GM23338 (cell line): ENCODE results near the gene DDX27.

ENCODE experiments used
- CREB1 ChIP-seq: fragments of 250-450 bp; sonication (Bioruptor Pico); IDR thresholded peaks from 2 replicates; pipeline ENCODE4 v1.5.0; 2020; ENCODE audit warnings: low read depth, mild to moderate bottlenecking, moderate library complexity
- EZH2 ChIP-seq: fragments of 200-600 bp; sonication (generic); IDR thresholded peaks from one replicate; pipeline ENCODE4 v1.8.0; 2017; ENCODE audit warnings: antibody characterized with exemption, mild to moderate bottlenecking, low read depth; ENCODE audit not compliant: unreplicated experiment
- EZH2phosphoT487 ChIP-seq: fragments of 200-600 bp; sonication (generic); IDR thresholded peaks from one replicate; pipeline ENCODE4 v1.8.1; 2018; ENCODE audit warnings: antibody characterized with exemption; ENCODE audit not compliant: unreplicated experiment
- JUNB ChIP-seq: IDR thresholded peaks from one replicate; pipeline ENCODE4 v1.6.1; 2016; ENCODE audit warnings: antibody characterized with exemption; ENCODE audit not compliant: unreplicated experiment
- NANOG ChIP-seq: IDR thresholded peaks from 2 replicates; pipeline ENCODE4 v1.6.1; 2016; ENCODE audit warnings: antibody characterized with exemption, borderline replicate concordance
- POLR2AphosphoS5 ChIP-seq: IDR thresholded peaks from 2 replicates; pipeline ENCODE4 v1.6.1; 2016; ENCODE audit warnings: antibody characterized with exemption, low read depth
- STAT1 ChIP-seq: IDR thresholded peaks from one replicate; pipeline ENCODE4 v1.6.1; 2016; ENCODE audit warnings: antibody characterized with exemption; ENCODE audit not compliant: unreplicated experiment
- ZNF114 ChIP-seq: fragments of 250-450 bp; sonication (Bioruptor Pico); IDR thresholded peaks from 2 replicates; pipeline ENCODE4 v1.5.0; 2020; ENCODE audit warnings: mild to moderate bottlenecking, moderate library complexity
- ZNF331 ChIP-seq: fragments of 250-450 bp; sonication (Bioruptor Pico); IDR thresholded peaks from 2 replicates; pipeline ENCODE4 v1.5.0; 2020; ENCODE audit warnings: low read depth, mild to moderate bottlenecking, moderate library complexity
- TF ChIP-seq, protein P1 (sequence below), 2 experiments: fragments of 200-600 bp in 1 of 2; sonication (generic) in 1 of 2; conservative IDR thresholded peaks; 2 replicates each; pipeline versions ENCODE4 v1.5.1 to v1.6.1; 2016 to 2017; ENCODE audit warnings: antibody characterized with exemption in 2 of 2, low read depth in 2 of 2, mild to moderate bottlenecking in 2 of 2, moderate library complexity in 1 of 2
- TF ChIP-seq, protein P2 (sequence below): IDR thresholded peaks from one replicate; pipeline ENCODE4 v1.6.1; 2018; ENCODE audit warnings: antibody characterized with exemption; ENCODE audit not compliant: unreplicated experiment
- TF ChIP-seq, protein P3 (sequence below): IDR thresholded peaks from 2 replicates; pipeline ENCODE4 v1.6.1; 2016; ENCODE audit warnings: antibody characterized with exemption
- TF ChIP-seq, protein P4 (sequence below): fragments of 250-450 bp; sonication (Bioruptor Pico); IDR thresholded peaks from 2 replicates; pipeline ENCODE4 v1.5.0; 2020; ENCODE audit warnings: mild to moderate bottlenecking, moderate library complexity

DNA sequence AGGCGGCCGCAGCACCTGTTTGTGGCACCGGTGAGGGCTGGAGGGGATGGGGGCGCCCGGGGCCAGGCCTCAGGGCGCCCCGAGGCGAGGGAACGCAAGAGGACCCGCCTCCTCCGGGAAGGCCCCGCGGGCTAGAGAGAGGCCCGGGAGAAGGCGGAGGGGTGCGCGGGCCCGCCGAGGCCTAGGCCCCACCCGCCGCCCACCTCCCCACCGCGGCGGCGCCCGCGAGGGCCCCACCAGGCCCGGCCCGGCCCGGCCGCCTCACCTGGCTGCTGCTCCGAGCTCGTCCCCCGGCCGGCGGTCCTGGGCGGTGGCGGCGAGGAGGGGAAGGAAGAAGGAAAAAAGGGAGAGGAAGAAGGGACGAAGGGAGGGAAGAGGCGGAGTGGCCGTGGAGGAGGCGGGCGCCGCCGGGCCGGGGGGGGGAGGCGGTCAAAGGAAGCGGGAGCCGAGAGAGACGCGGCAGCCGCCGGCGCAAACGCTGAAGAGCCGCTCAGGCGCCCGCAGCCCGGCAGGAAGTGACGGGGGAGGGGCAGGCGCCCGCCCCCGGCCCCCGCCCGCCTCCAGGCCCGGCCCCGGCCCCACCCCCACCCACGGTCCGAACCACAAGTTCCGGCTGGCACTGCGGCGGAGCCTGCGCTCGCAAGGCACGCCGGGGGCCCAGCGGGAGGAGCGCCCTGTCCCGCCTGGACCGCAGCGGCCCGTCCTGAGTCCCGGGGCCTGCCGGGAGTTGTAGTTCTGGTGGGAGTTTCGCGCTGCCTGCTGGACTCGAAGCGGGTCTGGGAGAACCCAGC lies 31.2 kb upstream of the DDX27 start, which contains the start of gene STAU1:
- TF ChIP-seq EZH2: no peak
- no peak for TF ChIP-seq STAT1
- TF ChIP-seq EZH2phosphoT487: no peak
- TF ChIP-seq, protein P1, sequence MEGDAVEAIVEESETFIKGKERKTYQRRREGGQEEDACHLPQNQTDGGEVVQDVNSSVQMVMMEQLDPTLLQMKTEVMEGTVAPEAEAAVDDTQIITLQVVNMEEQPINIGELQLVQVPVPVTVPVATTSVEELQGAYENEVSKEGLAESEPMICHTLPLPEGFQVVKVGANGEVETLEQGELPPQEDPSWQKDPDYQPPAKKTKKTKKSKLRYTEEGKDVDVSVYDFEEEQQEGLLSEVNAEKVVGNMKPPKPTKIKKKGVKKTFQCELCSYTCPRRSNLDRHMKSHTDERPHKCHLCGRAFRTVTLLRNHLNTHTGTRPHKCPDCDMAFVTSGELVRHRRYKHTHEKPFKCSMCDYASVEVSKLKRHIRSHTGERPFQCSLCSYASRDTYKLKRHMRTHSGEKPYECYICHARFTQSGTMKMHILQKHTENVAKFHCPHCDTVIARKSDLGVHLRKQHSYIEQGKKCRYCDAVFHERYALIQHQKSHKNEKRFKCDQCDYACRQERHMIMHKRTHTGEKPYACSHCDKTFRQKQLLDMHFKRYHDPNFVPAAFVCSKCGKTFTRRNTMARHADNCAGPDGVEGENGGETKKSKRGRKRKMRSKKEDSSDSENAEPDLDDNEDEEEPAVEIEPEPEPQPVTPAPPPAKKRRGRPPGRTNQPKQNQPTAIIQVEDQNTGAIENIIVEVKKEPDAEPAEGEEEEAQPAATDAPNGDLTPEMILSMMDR (conservative IDR thresholded peaks at IDR 0.05; ENCODE audit: low read depth in 2 of 2): no peak
- peak; percentile 84 for TF ChIP-seq POLR2AphosphoS5
- TF ChIP-seq, protein P2, sequence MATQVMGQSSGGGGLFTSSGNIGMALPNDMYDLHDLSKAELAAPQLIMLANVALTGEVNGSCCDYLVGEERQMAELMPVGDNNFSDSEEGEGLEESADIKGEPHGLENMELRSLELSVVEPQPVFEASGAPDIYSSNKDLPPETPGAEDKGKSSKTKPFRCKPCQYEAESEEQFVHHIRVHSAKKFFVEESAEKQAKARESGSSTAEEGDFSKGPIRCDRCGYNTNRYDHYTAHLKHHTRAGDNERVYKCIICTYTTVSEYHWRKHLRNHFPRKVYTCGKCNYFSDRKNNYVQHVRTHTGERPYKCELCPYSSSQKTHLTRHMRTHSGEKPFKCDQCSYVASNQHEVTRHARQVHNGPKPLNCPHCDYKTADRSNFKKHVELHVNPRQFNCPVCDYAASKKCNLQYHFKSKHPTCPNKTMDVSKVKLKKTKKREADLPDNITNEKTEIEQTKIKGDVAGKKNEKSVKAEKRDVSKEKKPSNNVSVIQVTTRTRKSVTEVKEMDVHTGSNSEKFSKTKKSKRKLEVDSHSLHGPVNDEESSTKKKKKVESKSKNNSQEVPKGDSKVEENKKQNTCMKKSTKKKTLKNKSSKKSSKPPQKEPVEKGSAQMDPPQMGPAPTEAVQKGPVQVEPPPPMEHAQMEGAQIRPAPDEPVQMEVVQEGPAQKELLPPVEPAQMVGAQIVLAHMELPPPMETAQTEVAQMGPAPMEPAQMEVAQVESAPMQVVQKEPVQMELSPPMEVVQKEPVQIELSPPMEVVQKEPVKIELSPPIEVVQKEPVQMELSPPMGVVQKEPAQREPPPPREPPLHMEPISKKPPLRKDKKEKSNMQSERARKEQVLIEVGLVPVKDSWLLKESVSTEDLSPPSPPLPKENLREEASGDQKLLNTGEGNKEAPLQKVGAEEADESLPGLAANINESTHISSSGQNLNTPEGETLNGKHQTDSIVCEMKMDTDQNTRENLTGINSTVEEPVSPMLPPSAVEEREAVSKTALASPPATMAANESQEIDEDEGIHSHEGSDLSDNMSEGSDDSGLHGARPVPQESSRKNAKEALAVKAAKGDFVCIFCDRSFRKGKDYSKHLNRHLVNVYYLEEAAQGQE: no peak
- peak; percentile 59 for TF ChIP-seq CREB1
- TF ChIP-seq ZNF331 (CRISPR knock-in tag): no peak; the same call in 1 of the 2 replicates
- no peak for TF ChIP-seq NANOG
- no peak for TF ChIP-seq ZNF114 (CRISPR knock-in tag)
- no peak for TF ChIP-seq JUNB
- TF ChIP-seq, protein P3, sequence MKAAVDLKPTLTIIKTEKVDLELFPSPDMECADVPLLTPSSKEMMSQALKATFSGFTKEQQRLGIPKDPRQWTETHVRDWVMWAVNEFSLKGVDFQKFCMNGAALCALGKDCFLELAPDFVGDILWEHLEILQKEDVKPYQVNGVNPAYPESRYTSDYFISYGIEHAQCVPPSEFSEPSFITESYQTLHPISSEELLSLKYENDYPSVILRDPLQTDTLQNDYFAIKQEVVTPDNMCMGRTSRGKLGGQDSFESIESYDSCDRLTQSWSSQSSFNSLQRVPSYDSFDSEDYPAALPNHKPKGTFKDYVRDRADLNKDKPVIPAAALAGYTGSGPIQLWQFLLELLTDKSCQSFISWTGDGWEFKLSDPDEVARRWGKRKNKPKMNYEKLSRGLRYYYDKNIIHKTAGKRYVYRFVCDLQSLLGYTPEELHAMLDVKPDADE: peak; percentile 98
- TF ChIP-seq, protein P4, sequence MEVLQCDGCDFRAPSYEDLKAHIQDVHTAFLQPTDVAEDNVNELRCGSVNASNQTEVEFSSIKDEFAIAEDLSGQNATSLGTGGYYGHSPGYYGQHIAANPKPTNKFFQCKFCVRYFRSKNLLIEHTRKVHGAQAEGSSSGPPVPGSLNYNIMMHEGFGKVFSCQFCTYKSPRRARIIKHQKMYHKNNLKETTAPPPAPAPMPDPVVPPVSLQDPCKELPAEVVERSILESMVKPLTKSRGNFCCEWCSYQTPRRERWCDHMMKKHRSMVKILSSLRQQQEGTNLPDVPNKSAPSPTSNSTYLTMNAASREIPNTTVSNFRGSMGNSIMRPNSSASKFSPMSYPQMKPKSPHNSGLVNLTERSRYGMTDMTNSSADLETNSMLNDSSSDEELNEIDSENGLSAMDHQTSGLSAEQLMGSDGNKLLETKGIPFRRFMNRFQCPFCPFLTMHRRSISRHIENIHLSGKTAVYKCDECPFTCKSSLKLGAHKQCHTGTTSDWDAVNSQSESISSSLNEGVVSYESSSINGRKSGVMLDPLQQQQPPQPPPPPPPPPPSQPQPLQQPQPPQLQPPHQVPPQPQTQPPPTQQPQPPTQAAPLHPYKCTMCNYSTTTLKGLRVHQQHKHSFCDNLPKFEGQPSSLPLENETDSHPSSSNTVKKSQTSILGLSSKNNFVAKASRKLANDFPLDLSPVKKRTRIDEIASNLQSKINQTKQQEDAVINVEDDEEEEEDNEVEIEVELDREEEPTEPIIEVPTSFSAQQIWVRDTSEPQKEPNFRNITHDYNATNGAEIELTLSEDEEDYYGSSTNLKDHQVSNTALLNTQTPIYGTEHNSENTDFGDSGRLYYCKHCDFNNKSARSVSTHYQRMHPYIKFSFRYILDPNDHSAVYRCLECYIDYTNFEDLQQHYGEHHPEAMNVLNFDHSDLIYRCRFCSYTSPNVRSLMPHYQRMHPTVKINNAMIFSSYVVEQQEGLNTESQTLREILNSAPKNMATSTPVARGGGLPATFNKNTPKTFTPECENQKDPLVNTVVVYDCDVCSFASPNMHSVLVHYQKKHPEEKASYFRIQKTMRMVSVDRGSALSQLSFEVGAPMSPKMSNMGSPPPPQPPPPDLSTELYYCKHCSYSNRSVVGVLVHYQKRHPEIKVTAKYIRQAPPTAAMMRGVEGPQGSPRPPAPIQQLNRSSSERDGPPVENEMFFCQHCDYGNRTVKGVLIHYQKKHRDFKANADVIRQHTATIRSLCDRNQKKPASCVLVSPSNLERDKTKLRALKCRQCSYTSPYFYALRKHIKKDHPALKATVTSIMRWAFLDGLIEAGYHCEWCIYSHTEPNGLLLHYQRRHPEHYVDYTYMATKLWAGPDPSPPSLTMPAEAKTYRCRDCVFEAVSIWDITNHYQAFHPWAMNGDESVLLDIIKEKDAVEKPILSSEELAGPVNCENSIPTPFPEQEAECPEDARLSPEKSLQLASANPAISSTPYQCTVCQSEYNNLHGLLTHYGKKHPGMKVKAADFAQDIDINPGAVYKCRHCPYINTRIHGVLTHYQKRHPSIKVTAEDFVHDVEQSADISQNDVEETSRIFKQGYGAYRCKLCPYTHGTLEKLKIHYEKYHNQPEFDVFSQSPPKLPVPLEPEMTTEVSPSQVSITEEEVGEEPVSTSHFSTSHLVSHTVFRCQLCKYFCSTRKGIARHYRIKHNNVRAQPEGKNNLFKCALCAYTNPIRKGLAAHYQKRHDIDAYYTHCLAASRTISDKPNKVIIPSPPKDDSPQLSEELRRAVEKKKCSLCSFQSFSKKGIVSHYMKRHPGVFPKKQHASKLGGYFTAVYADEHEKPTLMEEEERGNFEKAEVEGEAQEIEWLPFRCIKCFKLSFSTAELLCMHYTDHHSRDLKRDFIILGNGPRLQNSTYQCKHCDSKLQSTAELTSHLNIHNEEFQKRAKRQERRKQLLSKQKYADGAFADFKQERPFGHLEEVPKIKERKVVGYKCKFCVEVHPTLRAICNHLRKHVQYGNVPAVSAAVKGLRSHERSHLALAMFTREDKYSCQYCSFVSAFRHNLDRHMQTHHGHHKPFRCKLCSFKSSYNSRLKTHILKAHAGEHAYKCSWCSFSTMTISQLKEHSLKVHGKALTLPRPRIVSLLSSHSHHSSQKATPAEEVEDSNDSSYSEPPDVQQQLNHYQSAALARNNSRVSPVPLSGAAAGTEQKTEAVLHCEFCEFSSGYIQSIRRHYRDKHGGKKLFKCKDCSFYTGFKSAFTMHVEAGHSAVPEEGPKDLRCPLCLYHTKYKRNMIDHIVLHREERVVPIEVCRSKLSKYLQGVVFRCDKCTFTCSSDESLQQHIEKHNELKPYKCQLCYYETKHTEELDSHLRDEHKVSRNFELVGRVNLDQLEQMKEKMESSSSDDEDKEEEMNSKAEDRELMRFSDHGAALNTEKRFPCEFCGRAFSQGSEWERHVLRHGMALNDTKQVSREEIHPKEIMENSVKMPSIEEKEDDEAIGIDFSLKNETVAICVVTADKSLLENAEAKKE (CRISPR knock-in tag): no peak
